NCI-H748 treated with DMSO at 0.1 percent for 48 hours (cell line): ENCODE results near the gene MEGF11.

Source experiments
- DNase-seq: peaks from one replicate; lab custom pipeline; 2025; lab: John Stamatoyannopoulos, UW

Gene MEGF11

GRCh38 chr15:66112388-66112787 lies 141.2 kb downstream of the MEGF11 start:
- DNase-seq, result no peak

GRCh38 chr15:66111363-66111762 lies 142.2 kb downstream of the MEGF11 start:
- no peak for DNase-seq

GRCh38 chr15:66110864-66111263 lies 142.7 kb downstream of the MEGF11 start:
- no peak for DNase-seq

- DNase-seq, result no peak
Measured at GRCh38 chr15:66109826-66110225, 143.7 kb downstream of the MEGF11 start.

GRCh38 chr15:66108483-66109265 lies 144.9 kb downstream of the MEGF11 start:
- DNase-seq, result no peak

- DNase-seq, result no peak
Measured at GRCh38 chr15:66107070-66107469, 146.5 kb downstream of the MEGF11 start.

GRCh38 chr15:66105286-66106265 lies 148.0 kb downstream of the MEGF11 start:
- DNase-seq, result no peak

GRCh38 chr15:66103293-66103590 lies 150.3 kb downstream of the MEGF11 start:
- DNase-seq, result no peak

GRCh38 chr15:66102563-66103292 lies 150.8 kb downstream of the MEGF11 start:
- DNase-seq, result no peak

- DNase-seq, result no peak
Measured at GRCh38 chr15:66101715-66102395, 151.7 kb downstream of the MEGF11 start.

- no peak for DNase-seq
Measured at GRCh38 chr15:66100761-66101160, 152.8 kb downstream of the MEGF11 start.

GRCh38 chr15:66099950-66100671 lies 153.4 kb downstream of the MEGF11 start:
- no peak for DNase-seq

GRCh38 chr15:66098022-66098363 lies 155.6 kb downstream of the MEGF11 start:
- DNase-seq, result no peak

GRCh38 chr15:66097151-66098021 lies 156.2 kb downstream of the MEGF11 start:
- DNase-seq, result no peak

- no peak for DNase-seq
Measured at GRCh38 chr15:66096688-66097058, 156.9 kb downstream of the MEGF11 start.

- no peak for DNase-seq
Measured at GRCh38 chr15:66095871-66096687, 157.5 kb downstream of the MEGF11 start.

GRCh38 chr15:66094331-66094730 lies 159.2 kb downstream of the MEGF11 start:
- no peak for DNase-seq

GRCh38 chr15:66092053-66093016 lies 161.2 kb downstream of the MEGF11 start:
- no peak for DNase-seq
